ENCODE data around the gene MRPL3.

DNA sequence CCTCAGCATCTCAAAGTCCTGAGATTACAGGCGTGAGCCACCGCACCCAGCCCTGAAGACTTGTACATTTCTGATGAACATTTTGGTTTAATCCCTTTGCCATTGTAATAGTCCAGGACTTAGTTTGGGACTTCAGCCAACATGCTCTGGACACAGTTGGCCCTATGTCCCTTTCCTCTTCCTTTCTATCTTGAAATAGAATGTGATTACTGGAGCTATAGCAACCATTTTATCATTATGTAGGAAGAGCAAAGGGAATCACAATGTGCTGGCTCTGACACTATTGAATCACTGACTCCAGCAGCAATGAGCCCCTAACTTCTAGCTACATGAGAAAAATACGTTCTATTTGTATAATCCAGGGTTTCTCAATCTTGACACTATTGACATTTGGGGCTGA is 34.8 kb upstream of the MRPL3 start:
- TF ChIP-seq EZH2 (IDR thresholded peaks at IDR 0.05; ENCODE audit: borderline replicate concordance, insufficient read depth, low read depth, low read length, poor library complexity, severe bottlenecking) (no peak), CTCF (IDR thresholded peaks at IDR 0.05) (no peak)
